SK-N-SH (cell line): ENCODE results near the gene ADCY5.

Experiments used
- CTCF ChIP-seq: fragments of 200-600 bp; sonication (generic); IDR thresholded peaks from 2 replicates; pipeline ENCODE4 v1.6.1; 2017; ENCODE audit warnings: antibody characterized with exemption, mild to moderate bottlenecking, moderate library complexity
- EP300 ChIP-seq, 2 experiments: IDR thresholded peaks; 2 replicates each; pipeline versions ENCODE4 v1.4.0 to v1.6.1; 2012; ENCODE audit warnings: borderline replicate concordance in 1 of 2, low read depth in 1 of 2, low read length in 1 of 2
- MXI1 ChIP-seq: IDR thresholded peaks from 2 replicates; pipeline ENCODE4 v1.6.1; 2012; ENCODE audit warnings: mild to moderate bottlenecking, low read depth, low read length, improper control_type of control experiment
- POLR2AphosphoS5 ChIP-seq: IDR thresholded peaks from 2 replicates; pipeline ENCODE4 v1.6.1; 2012; ENCODE audit warnings: low read depth, low read length
- RAD21 ChIP-seq: IDR thresholded peaks from 2 replicates; pipeline ENCODE4 v1.6.1; 2012; ENCODE audit warnings: mild to moderate bottlenecking, low read length
- REST ChIP-seq: IDR thresholded peaks from 2 replicates; pipeline ENCODE4 v1.6.1; 2012; ENCODE audit warnings: mild to moderate bottlenecking, low read depth, low read length, moderate library complexity
- RFX5 ChIP-seq: IDR thresholded peaks from 2 replicates; pipeline ENCODE4 v1.6.1; 2012; ENCODE audit warnings: mild to moderate bottlenecking, improper control_type of control experiment, low read length
- SIN3A ChIP-seq: IDR thresholded peaks from 2 replicates; pipeline ENCODE4 v1.6.1; 2012; ENCODE audit warnings: low read depth, mild to moderate bottlenecking, low read length, moderate library complexity, borderline replicate concordance
- TAF1 ChIP-seq: IDR thresholded peaks from 2 replicates; pipeline ENCODE4 v1.6.1; 2012; ENCODE audit warnings: low read depth, mild to moderate bottlenecking, low read length, moderate library complexity, borderline replicate concordance

- TF ChIP-seq EP300 (IDR thresholded peaks at IDR 0.05; ENCODE audit: borderline replicate concordance in 1 of 2, low read depth in 1 of 2, low read length in 1 of 2) (no peak), RFX5 (no peak), CTCF (no peak), TAF1 (no peak), MXI1 (no peak), RAD21 (no peak), REST (no peak), SIN3A (no peak), POLR2AphosphoS5 (no peak)
Measured at GRCh38 chr3:123299581-123299980, 149.3 kb downstream of the ADCY5 start.
